ENCODE data around the gene TAF7L. TPM values are rescaled to one million over a fixed set of nuclear protein-coding genes. Genes with fewer than 3 reads are reported as not detected.

The TAF7L gene
- polyA plus RNA-seq, 1 experiment = 1.6 TPM

DNA sequence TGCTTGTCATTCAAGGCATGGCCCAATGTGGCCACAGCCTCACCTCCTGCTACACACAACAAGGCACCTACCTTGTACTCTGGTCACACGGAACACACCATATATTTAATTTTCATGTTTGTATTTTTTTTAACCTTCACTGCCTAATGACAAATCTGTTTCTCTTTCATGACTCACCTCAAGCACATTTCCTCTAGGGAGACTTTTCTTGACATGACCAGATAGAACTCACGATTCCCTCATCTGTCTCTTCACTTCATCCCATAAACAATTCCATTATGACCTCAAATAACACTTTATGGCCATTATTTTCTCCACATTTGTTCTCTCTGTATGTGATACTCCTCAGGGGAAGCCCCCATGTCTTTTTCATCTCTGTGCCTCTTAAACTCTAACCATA lies 60.5 kb downstream of the TAF7L start:
- H3K4me3 ChIP-seq (ENCODE audit: low read depth, low read length) = no peak overlapping the region
- TF ChIP-seq, protein P1, sequence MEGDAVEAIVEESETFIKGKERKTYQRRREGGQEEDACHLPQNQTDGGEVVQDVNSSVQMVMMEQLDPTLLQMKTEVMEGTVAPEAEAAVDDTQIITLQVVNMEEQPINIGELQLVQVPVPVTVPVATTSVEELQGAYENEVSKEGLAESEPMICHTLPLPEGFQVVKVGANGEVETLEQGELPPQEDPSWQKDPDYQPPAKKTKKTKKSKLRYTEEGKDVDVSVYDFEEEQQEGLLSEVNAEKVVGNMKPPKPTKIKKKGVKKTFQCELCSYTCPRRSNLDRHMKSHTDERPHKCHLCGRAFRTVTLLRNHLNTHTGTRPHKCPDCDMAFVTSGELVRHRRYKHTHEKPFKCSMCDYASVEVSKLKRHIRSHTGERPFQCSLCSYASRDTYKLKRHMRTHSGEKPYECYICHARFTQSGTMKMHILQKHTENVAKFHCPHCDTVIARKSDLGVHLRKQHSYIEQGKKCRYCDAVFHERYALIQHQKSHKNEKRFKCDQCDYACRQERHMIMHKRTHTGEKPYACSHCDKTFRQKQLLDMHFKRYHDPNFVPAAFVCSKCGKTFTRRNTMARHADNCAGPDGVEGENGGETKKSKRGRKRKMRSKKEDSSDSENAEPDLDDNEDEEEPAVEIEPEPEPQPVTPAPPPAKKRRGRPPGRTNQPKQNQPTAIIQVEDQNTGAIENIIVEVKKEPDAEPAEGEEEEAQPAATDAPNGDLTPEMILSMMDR (IDR thresholded peaks at IDR 0.05; ENCODE audit: low read depth, low read length) = no peak
- no peaks in the 10 kb centered on the region for H3K27me3 ChIP-seq (ENCODE audit: control insufficient read depth, insufficient read depth, low read length)
- DNase-seq (ENCODE audit: low read depth, low spot score) = no peak
- CTCF ChIA-PET = no interaction called here
- POLR2A ChIA-PET = no interaction called here
- no peaks in the 10 kb centered on the region for H3K9me3 ChIP-seq (ENCODE audit: control insufficient read depth, insufficient read depth, low read length)
- H3K27ac ChIP-seq (ENCODE audit: low read depth, low read length) = no peak overlapping the region

DNA sequence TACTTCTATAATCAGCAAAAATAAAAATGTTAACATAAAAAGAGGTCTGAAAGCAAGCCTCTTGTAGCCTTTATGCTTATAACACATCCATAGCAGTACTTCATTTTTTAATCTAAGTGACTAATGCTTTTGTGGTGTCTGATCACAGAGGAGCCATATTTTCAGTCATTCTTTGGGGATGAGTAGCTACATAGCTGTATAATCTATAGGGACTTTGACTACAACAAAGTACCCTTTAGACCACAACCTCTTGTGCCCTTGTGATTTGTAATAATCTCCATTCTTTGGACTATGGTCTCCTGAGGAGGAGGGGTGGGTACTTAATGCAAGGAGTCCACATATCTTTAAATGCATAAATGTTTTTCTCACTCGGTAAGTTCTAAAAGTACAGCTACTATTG lies 62.0 kb downstream of the TAF7L start:
- H3K9me3 ChIP-seq (ENCODE audit: control insufficient read depth, insufficient read depth, low read length) = no peaks in the 10 kb centered on the region
- H3K27ac ChIP-seq (ENCODE audit: low read depth, low read length) = no peak overlapping the region
- peak; percentile 20 for DNase-seq (ENCODE audit: low read depth, low spot score)
- TF ChIP-seq, protein P1 (IDR thresholded peaks at IDR 0.05; ENCODE audit: low read depth, low read length) = no peak
- CTCF ChIA-PET = no interaction called here
- H3K27me3 ChIP-seq (ENCODE audit: control insufficient read depth, insufficient read depth, low read length) = no peaks in the 10 kb centered on the region
- H3K4me3 ChIP-seq (ENCODE audit: low read depth, low read length) = no peak overlapping the region
- POLR2A ChIA-PET = no interaction called here

DNA sequence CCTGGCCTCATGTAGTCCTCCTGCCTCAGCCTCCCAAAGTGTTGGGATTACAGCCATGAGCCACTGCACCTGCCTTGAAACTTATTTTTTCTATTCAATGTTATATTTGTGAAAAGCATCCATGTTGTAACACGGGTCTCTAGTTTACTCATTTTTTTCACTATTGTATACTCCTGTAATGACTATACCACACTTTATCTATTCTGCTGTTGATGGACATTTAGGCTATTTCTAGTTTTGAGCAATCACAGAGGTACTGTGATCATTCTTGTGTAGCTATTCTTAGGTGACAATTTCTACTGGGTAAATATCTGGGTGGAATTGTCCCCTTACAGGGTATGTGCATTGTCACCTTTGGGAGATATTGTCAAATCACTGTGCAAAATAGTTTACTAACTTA lies 67.9 kb downstream of the TAF7L start:
- POLR2A ChIA-PET = no interaction called here

DNA sequence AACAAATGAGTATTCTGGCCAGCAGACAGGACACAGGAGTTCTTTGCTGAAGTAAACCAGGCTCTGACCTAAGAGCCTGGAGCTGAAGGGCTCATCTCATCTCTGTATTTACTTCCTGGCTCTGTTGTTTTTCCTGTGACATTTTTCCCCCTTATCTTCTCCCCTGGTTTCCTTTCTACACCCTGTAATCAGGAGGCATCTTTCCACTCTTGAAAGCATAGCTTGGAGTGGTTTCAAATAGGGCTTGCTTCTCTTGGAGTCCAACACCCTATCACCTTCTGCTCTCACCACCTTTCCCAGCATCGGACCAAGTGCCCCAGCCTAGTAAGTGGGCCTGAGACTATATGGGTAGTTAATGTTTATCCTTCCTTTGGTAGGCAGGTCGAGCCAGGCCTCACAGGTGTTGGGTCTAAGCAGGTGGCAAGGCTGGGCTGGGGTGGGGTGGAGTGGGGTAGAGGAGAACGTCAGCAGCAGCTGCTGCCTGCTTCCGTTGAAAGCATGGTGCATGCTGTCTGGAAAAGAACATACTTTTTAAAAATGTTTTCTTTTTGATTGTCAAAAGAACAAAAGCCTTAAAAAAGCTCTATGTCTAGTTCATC lies 70.4 kb downstream of the TAF7L start:
- CTCF ChIA-PET = no interaction called here
- no peak overlapping the region for H3K27ac ChIP-seq (ENCODE audit: low read depth, low read length)
- no peaks in the 10 kb centered on the region for H3K27me3 ChIP-seq (ENCODE audit: control insufficient read depth, insufficient read depth, low read length)
- no peak for DNase-seq (ENCODE audit: low read depth, low spot score)
- TF ChIP-seq, protein P1 (IDR thresholded peaks at IDR 0.05; ENCODE audit: low read depth, low read length) = no peak
- H3K4me3 ChIP-seq (ENCODE audit: low read depth, low read length) = peak overlapping the region; percentile 51
- POLR2A ChIA-PET = no interaction called here
- no peaks in the 10 kb centered on the region for H3K9me3 ChIP-seq (ENCODE audit: control insufficient read depth, insufficient read depth, low read length)

More for the DNA sequence above, 67.9 kb downstream of the TAF7L start:
- TF ChIP-seq, protein P1 (IDR thresholded peaks at IDR 0.05; ENCODE audit: low read depth, low read length) = no peak
- CTCF ChIA-PET = no interaction called here
- no peaks in the 10 kb centered on the region for H3K27me3 ChIP-seq (ENCODE audit: control insufficient read depth, insufficient read depth, low read length)
- no peaks in the 10 kb centered on the region for H3K9me3 ChIP-seq (ENCODE audit: control insufficient read depth, insufficient read depth, low read length)
- H3K4me3 ChIP-seq (ENCODE audit: low read depth, low read length) = no peak overlapping the region
- DNase-seq (ENCODE audit: low read depth, low spot score) = no peak
- no peak overlapping the region for H3K27ac ChIP-seq (ENCODE audit: low read depth, low read length)

DNA sequence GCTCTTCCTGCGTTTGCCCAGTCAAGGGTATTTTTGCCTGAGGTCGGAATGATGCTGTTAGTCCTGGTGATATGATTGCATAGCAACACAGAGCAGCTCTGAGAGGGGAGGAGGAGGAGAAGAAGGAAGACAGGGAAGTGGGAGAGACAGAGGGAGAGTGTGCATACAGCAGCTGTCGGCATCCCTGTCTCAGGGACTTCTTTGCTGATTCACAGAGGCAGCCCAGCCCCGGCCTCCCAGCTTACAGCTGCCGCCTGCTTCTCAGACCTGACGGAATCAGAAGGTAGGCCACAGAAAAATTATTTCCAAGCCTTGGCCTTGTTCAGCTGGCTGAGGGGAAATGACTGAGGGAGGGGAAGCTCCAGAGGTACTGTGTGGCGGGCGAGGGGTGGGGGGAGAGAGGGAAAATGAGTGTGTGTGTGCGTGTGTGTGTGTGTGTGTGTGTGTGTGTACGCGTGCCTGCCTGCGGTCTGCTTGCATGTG lies 71.2 kb downstream of the TAF7L start:
- ChIA-PET POLR2A (no interaction called here), CTCF (interaction anchor here (0.5 kb wide), 1 partner anchor 260 kb away, joined by 3 read pairs; no protein-coding TSS in a partner anchor)
- TF ChIP-seq, protein P1 (IDR thresholded peaks at IDR 0.05; ENCODE audit: low read depth, low read length) = no peak
- H3K4me3 ChIP-seq (ENCODE audit: low read depth, low read length) = peak overlapping the region; percentile 51
- no peaks in the 10 kb centered on the region for H3K9me3 ChIP-seq (ENCODE audit: control insufficient read depth, insufficient read depth, low read length)
- H3K27ac ChIP-seq (ENCODE audit: low read depth, low read length) = peak overlapping the region; percentile 61
- H3K27me3 ChIP-seq (ENCODE audit: control insufficient read depth, insufficient read depth, low read length) = no peaks in the 10 kb centered on the region
- no peak for DNase-seq (ENCODE audit: low read depth, low spot score)
